Choroid plexus epithelial cell (primary cell): ENCODE measurements around the gene LRRC28.
A peak's percentile ranks its signal among the peaks of the same experiment; 100 is the strongest.

Source experiments
- DNase-seq: peaks from one replicate; pipeline ENCODE4 v3.0.0-alpha.2; 2010; ENCODE audit warnings: low read depth
- H3K4me3 ChIP-seq: 2 replicates; pipeline ENCODE4 v1.5.1; 2011; ENCODE audit warnings: low read depth, mild to moderate bottlenecking, control low read depth, low read length, moderate library complexity
- CTCF ChIP-seq: conservative IDR thresholded peaks from 2 replicates; pipeline ENCODE4 v1.5.1; 2011; ENCODE audit warnings: low read depth, mild to moderate bottlenecking, control low read depth, inconsistent platforms, low read length, moderate library complexity

Gene LRRC28

GRCh38 chr15:99212406-99212805, 38.9 kb upstream of the LRRC28 start:
- DNase-seq = peak; percentile 49
- no peak overlapping the region for H3K4me3 ChIP-seq
- TF ChIP-seq CTCF = no peak

GRCh38 chr15:99213187-99213811, 38.0 kb upstream of the LRRC28 start:
- peak; percentile 98 for TF ChIP-seq CTCF
- H3K4me3 ChIP-seq = no peak overlapping the region
- DNase-seq = peak; percentile 85

- DNase-seq = no peak
- TF ChIP-seq CTCF = no peak
- no peak overlapping the region for H3K4me3 ChIP-seq
These were observed 26.7 kb upstream of the LRRC28 start for GRCh38 chr15:99224372-99225214.

GRCh38 chr15:99226802-99227201, 24.5 kb upstream of the LRRC28 start:
- DNase-seq = no peak
- H3K4me3 ChIP-seq = no peak overlapping the region
- no peak for TF ChIP-seq CTCF

- H3K4me3 ChIP-seq = no peak overlapping the region
- no peak for DNase-seq
- TF ChIP-seq CTCF = no peak
These were observed 23.0 kb upstream of the LRRC28 start for GRCh38 chr15:99228120-99228770.

GRCh38 chr15:99230867-99231266, 20.4 kb upstream of the LRRC28 start:
- TF ChIP-seq CTCF = no peak
- H3K4me3 ChIP-seq = no peak overlapping the region
- no peak for DNase-seq
